ENCODE results near the gene TMEM219. TPM values are rescaled to one million over a fixed set of nuclear protein-coding genes. Genes with fewer than 3 reads are reported as not detected.
"Not testable (repeated sequence)": the region's sequence is repeated elsewhere in the genome, so short reads cannot be mapped to it uniquely, and the experiment has no call there.

TMEM219 gene
- total and polyA plus RNA-seq, 12 donors, result 100 to 300 (median 192) TPM

DNA sequence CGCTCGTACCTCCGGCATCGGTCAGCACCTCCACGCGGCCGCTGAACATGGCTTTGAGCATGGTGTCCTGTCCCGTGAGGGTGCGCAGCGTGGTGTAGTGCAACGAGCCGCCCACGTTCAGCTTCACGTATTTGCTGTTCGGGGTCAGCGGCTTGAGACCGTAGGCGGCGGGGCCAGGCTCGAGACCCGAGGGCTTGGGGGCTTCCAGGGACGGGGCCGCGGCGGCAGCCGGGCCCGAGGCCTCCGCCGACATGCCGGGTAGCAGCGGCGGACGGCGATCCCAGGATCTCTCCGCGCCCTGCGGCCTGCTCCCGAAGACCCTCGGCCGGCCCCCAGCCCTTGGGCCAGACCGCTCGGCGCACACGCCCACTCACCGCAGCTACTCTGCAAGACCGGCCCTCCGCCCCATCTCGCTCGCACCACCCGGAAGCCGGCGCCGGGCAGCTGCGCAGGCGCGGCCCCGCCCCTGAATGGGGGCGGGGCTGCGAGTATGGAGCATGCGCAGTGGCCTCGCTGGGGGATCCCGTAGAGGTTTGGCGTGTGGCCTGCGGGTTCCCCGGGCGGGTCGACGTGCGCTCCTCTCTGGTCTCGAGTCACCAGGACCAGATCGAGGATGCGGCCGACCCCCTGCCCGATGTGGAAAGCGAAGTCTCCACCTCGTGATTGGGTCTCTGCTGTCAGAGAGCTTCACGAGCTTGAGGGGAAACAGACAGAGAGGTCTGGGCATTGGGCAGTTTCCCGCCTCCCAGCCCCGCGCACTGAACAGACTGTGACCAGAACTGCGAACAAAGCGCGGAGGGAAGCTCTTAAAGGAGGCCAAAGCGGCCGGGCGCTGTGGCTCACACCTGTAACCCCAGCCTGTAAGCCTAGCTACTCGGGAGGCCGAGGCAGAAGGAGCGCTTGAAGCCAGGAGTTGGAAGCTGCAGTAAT is 35.8 kb upstream of the TMEM219 start, which contains the start of gene KCTD13:
KCTD13 (minus strand) TSS at position 446 of the 930 bp plus-strand sequence; CDS start at position 253, 193 bp downstream.
- Histone ChIP-seq H3K4me1 (replicated peaks in 1 of 2) (peaks cover 26 to 31% of the 10 kb centered on the region in 2 donors), H3K27me3 (no peaks in the 10 kb centered on the region), H3K36me3 (replicated peaks in 1 of 2) (peaks cover 0 to 5% of the 10 kb centered on the region in 2 donors), H3K27ac (peak within 1 kb of the TSS; percentile 58 to 93 (median 84)), H3K4me3 (peak within 1 kb of the TSS; percentile 58 to 88 (median 72)), H3K9me3 (replicated peaks in 1 of 3) (no peaks in the 10 kb centered on the region)
- intact Hi-C loops (cut with DNase I), result loop anchor here (5.0 to 10.0 kb wide), 2 partner anchors 46 to 69 kb away; partner anchors contain the start of genes HIRIP3 (in 1 of the 2), INO80E (in 1 of the 2) and TAOK2 (in 1 of the 2)
- 0 to 1% (median 0%) methylated on average over 19 to 89 of the region's 89 CpGs for WGBS, 4 donors
- peak; percentile 76 to 89 (median 88) for DNase-seq
- TF ChIP-seq CTCF (IDR thresholded peaks at IDR 0.05) (no peak), POLR2A (IDR thresholded peaks at IDR 0.05) (peak; percentile 60 to 88)

DNA sequence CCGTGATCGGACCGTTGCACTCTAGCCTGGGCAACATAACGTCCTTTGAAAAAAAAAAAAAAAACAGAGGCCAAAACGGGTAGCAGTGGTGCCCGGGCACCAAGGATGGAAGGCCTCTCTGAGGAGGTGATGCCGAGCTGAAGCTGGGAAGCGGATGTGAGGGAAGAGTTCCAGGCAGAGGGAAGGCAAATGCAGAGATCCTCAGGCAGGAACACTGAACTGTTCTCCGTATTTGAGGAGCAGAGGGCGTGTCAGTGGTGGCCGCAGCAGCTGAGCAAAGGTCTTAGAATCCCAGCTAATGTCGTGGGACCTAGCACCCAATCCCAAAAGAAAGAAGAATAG is 35.2 kb upstream of the TMEM219 start:
- Histone ChIP-seq H3K27ac (peak overlapping the region; percentile 58 to 93 (median 84)), H3K36me3 (replicated peaks in 1 of 2) (no peaks in the 10 kb centered on the region), H3K4me3 (peak overlapping the region in 3 of 4 donors; percentile 65 to 88 (median 78)), H3K4me1 (replicated peaks in 1 of 2) (peaks cover 26 to 31% of the 10 kb centered on the region in 2 donors), H3K27me3 (no peaks in the 10 kb centered on the region), H3K9me3 (replicated peaks in 1 of 3) (no peaks in the 10 kb centered on the region)
- intact Hi-C loops (cut with DNase I), result loop anchor here (5.0 to 10.0 kb wide), 2 partner anchors 46 to 68 kb away; partner anchors contain the start of genes HIRIP3 (in 1 of the 2), INO80E (in 1 of the 2) and TAOK2 (in 1 of the 2)
- peak in 5 of 7 donors; percentile 24 to 60 (median 36) for DNase-seq
- 3 to 5% (median 3%) methylated on average over 12 of the region's 12 CpGs for WGBS, 4 donors
- TF ChIP-seq CTCF (IDR thresholded peaks at IDR 0.05) (no peak), POLR2A (IDR thresholded peaks at IDR 0.05) (no peak)

DNA sequence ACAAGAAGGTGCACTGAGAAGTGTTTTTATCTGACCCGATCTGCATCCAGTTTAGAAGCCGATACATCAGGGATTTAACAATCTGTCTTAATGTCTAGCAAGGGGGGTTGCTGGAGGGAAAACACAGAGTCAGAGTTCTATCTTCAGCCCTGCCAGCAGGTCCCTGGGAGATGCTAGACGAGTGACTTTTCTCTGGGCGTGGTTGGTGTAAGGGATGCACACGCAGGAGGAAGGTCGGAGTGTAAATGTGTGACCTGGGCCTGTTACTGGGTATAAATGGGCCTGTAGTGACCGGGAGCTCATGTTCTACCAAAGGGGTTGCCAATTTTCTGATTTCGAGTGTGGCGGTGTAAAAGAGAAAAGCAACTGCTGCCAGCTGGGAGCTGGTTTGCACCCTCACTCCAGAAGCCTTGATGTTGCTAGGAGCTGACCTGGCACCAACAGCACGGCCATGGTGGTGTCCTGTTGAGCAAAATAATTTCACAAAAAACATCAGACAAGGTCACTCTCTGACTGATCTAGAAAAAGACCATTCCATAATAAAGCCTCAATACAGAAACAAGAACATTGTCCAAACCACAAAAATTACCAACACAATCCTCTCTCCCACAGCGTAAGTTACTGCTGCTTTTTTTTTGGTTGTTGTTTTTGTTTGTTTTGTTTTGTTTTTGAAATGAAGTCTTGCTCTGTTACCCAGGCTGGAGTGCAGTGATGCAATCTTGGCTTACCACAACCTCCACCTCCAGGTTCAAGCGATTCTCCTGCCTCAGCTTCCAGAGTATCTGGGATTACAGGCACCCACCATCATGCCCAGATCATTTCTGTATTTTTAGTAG is 34.6 kb upstream of the TMEM219 start:
- Histone ChIP-seq H3K27ac (peak overlapping the region in 4 of 5 donors; percentile 49 to 93 (median 78)), H3K4me1 (replicated peaks in 1 of 2) (peaks cover 22 to 27% of the 10 kb centered on the region in 2 donors), H3K9me3 (replicated peaks in 1 of 3) (no peaks in the 10 kb centered on the region), H3K4me3 (peak overlapping the region in 2 of 4 donors; percentile 78 to 88), H3K36me3 (replicated peaks in 1 of 2) (no peaks in the 10 kb centered on the region), H3K27me3 (no peaks in the 10 kb centered on the region)
- DNase-seq, result peak; percentile 37 to 83 (median 68)
- 30 to 44% (median 41%) methylated on average over 12 of the region's 12 CpGs for WGBS, 4 donors
- no peak for TF ChIP-seq POLR2A (IDR thresholded peaks at IDR 0.05)
- TF ChIP-seq CTCF (IDR thresholded peaks at IDR 0.05), result no peak
- intact Hi-C loops (cut with DNase I), result loop anchor here (5.0 to 10.0 kb wide), 2 partner anchors 45 to 68 kb away; partner anchors contain the start of genes HIRIP3 (in 1 of the 2), INO80E (in 1 of the 2) and TAOK2 (in 1 of the 2)

DNA sequence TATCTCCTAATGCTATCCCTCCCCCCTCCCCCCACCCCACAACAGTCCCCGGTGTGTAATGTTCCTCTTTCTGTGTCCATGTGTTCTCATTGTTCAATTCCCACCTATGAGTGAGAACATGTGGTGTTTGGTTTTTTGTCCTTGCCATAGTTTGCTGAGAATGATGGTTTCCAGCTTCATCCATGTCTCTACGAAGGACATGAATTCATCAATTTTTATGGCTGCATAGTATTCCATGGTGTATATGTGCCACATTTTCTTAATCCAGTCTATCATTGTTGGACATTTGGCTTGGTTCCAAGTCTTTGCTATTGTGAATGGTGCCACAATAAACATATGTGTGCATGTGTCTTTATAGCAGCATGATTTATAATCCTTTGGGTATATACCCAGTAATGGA is 30.1 kb upstream of the TMEM219 start:
- WGBS, 4 donors, result 87 to 100% (median 90%) methylated on average over 1 to 2 of the region's 2 CpGs
- H3K27me3 ChIP-seq; intact Hi-C loops (cut with DNase I); H3K4me3 ChIP-seq; H3K27ac ChIP-seq; H3K4me1 ChIP-seq (replicated peaks in 1 of 2); H3K36me3 ChIP-seq (replicated peaks in 1 of 2); H3K9me3 ChIP-seq (replicated peaks in 1 of 3); DNase-seq: not testable (repeated sequence)
